ENCODE data around the gene SCAMP2. TPM values are rescaled to one million over a fixed set of nuclear protein-coding genes. Genes with fewer than 3 reads are reported as not detected.
"Not testable (repeated sequence)": the region's sequence is repeated elsewhere in the genome, so short reads cannot be mapped to it uniquely, and the experiment has no call there.

The SCAMP2 gene
- total and polyA plus RNA-seq, 4 donors: 51.2 to 122 (median 82.7) TPM

DNA sequence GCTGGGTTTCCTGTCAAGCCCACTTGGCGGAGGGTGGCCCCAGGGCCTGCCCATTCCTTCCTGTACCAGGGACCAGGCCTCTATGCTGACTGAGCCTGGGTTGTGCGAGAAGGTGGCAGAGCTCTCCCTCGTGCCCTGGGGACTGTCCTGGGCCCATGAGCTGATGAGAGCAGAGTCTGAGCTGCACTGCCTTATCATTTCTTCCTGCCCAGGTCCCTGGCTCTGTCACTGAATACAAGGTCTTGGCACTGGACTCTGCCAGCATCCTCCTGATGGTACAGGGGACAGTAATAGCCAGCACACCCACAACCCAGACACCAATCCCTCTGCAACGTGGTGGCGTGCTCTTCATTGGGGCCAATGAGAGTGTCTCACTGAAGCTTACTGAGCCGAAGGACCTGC is 24.1 kb upstream of the SCAMP2 start:
- WGBS, 2 donors: 71% methylated on average over 6 of the region's 6 CpGs
- DNase-seq: no peak
- peaks cover 13 to 39% (median 33%) of the 10 kb centered on the region in 4 donors for H3K36me3 ChIP-seq (ENCODE audit: control insufficient read depth in 4 of 4, insufficient read depth in 4 of 4, low read length in 4 of 4)

DNA sequence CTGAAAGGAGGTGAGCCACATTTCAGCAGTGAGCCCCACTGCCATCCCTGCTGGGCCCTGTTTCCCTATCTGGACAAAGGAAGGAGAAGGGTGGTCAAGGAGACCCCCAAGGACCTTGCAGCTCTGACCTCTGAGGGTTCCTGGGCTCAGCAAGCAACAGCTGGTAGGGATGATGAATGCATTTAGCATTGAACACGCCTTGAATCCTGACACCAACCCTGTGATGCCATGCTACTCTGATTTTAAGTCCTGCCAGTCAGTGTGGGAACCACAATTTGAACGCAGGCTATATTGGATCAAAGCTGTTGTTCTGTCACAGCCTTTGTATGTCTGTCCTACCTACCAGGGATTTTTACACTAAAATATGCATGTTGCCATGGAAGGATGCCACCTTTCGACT is 23.2 kb upstream of the SCAMP2 start:
- no peak for DNase-seq
- no peak overlapping the region for H3K27ac ChIP-seq (ENCODE audit: low read depth in 1 of 2, low read length in 1 of 2)
- no peak overlapping the region for H3K9ac ChIP-seq (ENCODE audit: insufficient read depth in 1 of 2, low read length in 2 of 2)
- TF ChIP-seq, protein P1, sequence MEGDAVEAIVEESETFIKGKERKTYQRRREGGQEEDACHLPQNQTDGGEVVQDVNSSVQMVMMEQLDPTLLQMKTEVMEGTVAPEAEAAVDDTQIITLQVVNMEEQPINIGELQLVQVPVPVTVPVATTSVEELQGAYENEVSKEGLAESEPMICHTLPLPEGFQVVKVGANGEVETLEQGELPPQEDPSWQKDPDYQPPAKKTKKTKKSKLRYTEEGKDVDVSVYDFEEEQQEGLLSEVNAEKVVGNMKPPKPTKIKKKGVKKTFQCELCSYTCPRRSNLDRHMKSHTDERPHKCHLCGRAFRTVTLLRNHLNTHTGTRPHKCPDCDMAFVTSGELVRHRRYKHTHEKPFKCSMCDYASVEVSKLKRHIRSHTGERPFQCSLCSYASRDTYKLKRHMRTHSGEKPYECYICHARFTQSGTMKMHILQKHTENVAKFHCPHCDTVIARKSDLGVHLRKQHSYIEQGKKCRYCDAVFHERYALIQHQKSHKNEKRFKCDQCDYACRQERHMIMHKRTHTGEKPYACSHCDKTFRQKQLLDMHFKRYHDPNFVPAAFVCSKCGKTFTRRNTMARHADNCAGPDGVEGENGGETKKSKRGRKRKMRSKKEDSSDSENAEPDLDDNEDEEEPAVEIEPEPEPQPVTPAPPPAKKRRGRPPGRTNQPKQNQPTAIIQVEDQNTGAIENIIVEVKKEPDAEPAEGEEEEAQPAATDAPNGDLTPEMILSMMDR (IDR thresholded peaks at IDR 0.05; ENCODE audit: control extremely low read depth, extremely low read depth): no peak
- H3K4me1 ChIP-seq (ENCODE audit: control insufficient read depth in 5 of 5, insufficient read depth in 5 of 5, low read length in 5 of 5): peaks cover 0 to 3% (median under 1%) of the 10 kb centered on the region in 5 donors
- H3K27me3 ChIP-seq (ENCODE audit: control insufficient read depth in 3 of 3, insufficient read depth in 3 of 3, low read length in 2 of 3): no peaks in the 10 kb centered on the region
- ATAC-seq (ENCODE audit: insufficient read depth, low FRiP score): no peak
- H3K4me3 ChIP-seq: no peak overlapping the region
- no peaks in the 10 kb centered on the region for H3K9me3 ChIP-seq (ENCODE audit: control insufficient read depth in 4 of 4, insufficient read depth in 3 of 4, low read length in 3 of 4)
- WGBS, 2 donors: 91 to 96% methylated on average over 3 of the region's 3 CpGs
- peaks cover 8 to 36% (median 30%) of the 10 kb centered on the region in 4 donors for H3K36me3 ChIP-seq (ENCODE audit: control insufficient read depth in 4 of 4, insufficient read depth in 4 of 4, low read length in 4 of 4)

More for the DNA sequence above, 24.1 kb upstream of the SCAMP2 start:
- H3K4me1 ChIP-seq (ENCODE audit: control insufficient read depth in 5 of 5, insufficient read depth in 5 of 5, low read length in 5 of 5): peaks cover 0 to 5% (median 3%) of the 10 kb centered on the region in 5 donors
- no peak overlapping the region for H3K4me3 ChIP-seq
- ATAC-seq (ENCODE audit: insufficient read depth, low FRiP score): no peak
- H3K27me3 ChIP-seq (ENCODE audit: control insufficient read depth in 3 of 3, insufficient read depth in 3 of 3, low read length in 2 of 3): no peaks in the 10 kb centered on the region
- no peak overlapping the region for H3K27ac ChIP-seq (ENCODE audit: low read depth in 1 of 2, low read length in 1 of 2)
- TF ChIP-seq, protein P1 (IDR thresholded peaks at IDR 0.05; ENCODE audit: control extremely low read depth, extremely low read depth): no peak
- no peaks in the 10 kb centered on the region for H3K9me3 ChIP-seq (ENCODE audit: control insufficient read depth in 4 of 4, insufficient read depth in 3 of 4, low read length in 3 of 4)
- no peak overlapping the region for H3K9ac ChIP-seq (ENCODE audit: insufficient read depth in 1 of 2, low read length in 2 of 2)

DNA sequence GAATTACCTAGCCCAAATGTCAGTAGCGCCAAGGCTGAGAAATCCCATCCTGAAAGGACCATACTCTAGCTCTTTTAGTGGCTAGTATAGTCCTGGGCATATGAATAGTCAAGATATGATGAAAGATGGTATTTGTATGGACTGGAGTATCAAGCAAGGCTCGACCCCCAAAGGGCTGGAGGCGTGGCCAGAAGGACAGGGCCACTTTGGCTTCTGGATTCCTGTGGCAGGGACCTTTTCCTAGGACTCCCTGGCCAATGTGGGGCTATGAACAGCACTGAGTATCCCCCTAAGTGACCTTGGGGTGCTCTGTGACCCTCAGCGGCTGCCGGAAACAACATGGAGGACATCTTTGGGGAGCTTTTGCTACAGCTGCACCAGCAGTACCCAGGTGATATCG is 22.7 kb upstream of the SCAMP2 start:
- Histone ChIP-seq H3K9me3 (ENCODE audit: control insufficient read depth in 4 of 4, insufficient read depth in 3 of 4, low read length in 3 of 4) (no peaks in the 10 kb centered on the region), H3K27ac (ENCODE audit: low read depth in 1 of 2, low read length in 1 of 2) (no peak overlapping the region), H3K4me3 (no peak overlapping the region), H3K4me1 (ENCODE audit: control insufficient read depth in 5 of 5, insufficient read depth in 5 of 5, low read length in 5 of 5) (peaks cover 0 to 2% (median 0%) of the 10 kb centered on the region in 5 donors), H3K36me3 (ENCODE audit: control insufficient read depth in 4 of 4, insufficient read depth in 4 of 4, low read length in 4 of 4) (peaks cover 8 to 32% (median 27%) of the 10 kb centered on the region in 4 donors), H3K9ac (ENCODE audit: insufficient read depth in 1 of 2, low read length in 2 of 2) (no peak overlapping the region), H3K27me3 (ENCODE audit: control insufficient read depth in 3 of 3, insufficient read depth in 3 of 3, low read length in 2 of 3) (no peaks in the 10 kb centered on the region)
- ATAC-seq (ENCODE audit: insufficient read depth, low FRiP score): no peak
- WGBS, 2 donors: 94 to 95% methylated on average over 6 of the region's 6 CpGs
- DNase-seq: no peak
- TF ChIP-seq, protein P1 (IDR thresholded peaks at IDR 0.05; ENCODE audit: control extremely low read depth, extremely low read depth): no peak

DNA sequence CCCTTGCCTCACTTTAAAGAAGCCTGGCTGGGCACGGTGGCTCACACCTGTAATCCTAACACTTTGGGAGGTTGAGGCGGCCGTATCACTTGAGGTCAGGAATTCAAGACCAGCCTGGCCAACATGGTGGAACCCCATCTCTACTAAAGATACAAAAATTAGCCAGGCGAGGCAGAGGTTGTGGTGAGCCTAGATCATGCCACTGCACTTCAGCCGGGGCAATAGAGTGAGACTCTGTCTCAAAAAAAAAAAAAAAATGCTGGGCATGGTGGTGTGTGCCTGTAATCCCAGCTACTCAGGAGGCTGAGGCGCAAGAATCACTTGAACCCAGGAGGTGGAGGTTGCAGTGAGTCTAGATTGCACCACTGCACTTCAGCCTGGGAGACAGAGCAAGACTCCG is 21.2 kb upstream of the SCAMP2 start:
- not testable (repeated sequence) for DNase-seq; H3K27me3 ChIP-seq (ENCODE audit: control insufficient read depth in 3 of 3, insufficient read depth in 3 of 3, low read length in 2 of 3); H3K9ac ChIP-seq (ENCODE audit: insufficient read depth in 1 of 2, low read length in 2 of 2); ATAC-seq (ENCODE audit: insufficient read depth, low FRiP score); H3K27ac ChIP-seq (ENCODE audit: low read depth in 1 of 2, low read length in 1 of 2); H3K4me3 ChIP-seq; H3K9me3 ChIP-seq (ENCODE audit: control insufficient read depth in 4 of 4, insufficient read depth in 3 of 4, low read length in 3 of 4)
- peaks cover 0 to 11% (median under 1%) of the 10 kb centered on the region in 5 donors for H3K4me1 ChIP-seq (ENCODE audit: control insufficient read depth in 5 of 5, insufficient read depth in 5 of 5, low read length in 5 of 5)
- 98 to 99% methylated on average over 7 of the region's 7 CpGs for WGBS, 2 donors
- peaks cover 0 to 21% (median 16%) of the 10 kb centered on the region in 4 donors for H3K36me3 ChIP-seq (ENCODE audit: control insufficient read depth in 4 of 4, insufficient read depth in 4 of 4, low read length in 4 of 4)

All from lung (tissue), 12 donors.